OCI-LY7 (cell line): ENCODE data around the gene GJA9.
A peak's percentile ranks its signal among the peaks of the same experiment; 100 is the strongest.

Experiments used
- CTCF ChIP-seq: fragments of 200-600 bp; sonication (generic); conservative IDR thresholded peaks from 2 replicates; pipeline ENCODE4 v1.5.1; 2014; ENCODE audit warnings: mild to moderate bottlenecking, antibody characterized with exemption, low read length, moderate library complexity, mixed read lengths
- EZH2phosphoT487 ChIP-seq: fragments of 200-600 bp; sonication (generic); IDR thresholded peaks from 2 replicates; pipeline ENCODE4 v1.6.1; 2018; ENCODE audit warnings: low read depth, borderline replicate concordance, mild to moderate bottlenecking, mixed run types, antibody characterized with exemption, low read length, moderate library complexity, mixed read lengths

GRCh38 chr1:38846210-38846609 is 35.2 kb downstream of the GJA9 start:
- TF ChIP-seq CTCF = 0 out of 2 replicates have a peak, but pooled peaks have one; percentile 14
- TF ChIP-seq EZH2phosphoT487 = no peak
